Hippocampal formation (tissue), 2 donors: Measurements from ENCODE around the gene ZMAT5.

Experiments used
- DNase-seq, 2 donors: peaks; one replicate each; lab custom pipeline; 2025; lab: John Stamatoyannopoulos, UW

Gene ZMAT5, protein sequence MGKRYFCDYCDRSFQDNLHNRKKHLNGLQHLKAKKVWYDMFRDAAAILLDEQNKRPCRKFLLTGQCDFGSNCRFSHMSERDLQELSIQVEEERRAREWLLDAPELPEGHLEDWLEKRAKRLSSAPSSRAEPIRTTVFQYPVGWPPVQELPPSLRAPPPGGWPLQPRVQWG

DNA sequence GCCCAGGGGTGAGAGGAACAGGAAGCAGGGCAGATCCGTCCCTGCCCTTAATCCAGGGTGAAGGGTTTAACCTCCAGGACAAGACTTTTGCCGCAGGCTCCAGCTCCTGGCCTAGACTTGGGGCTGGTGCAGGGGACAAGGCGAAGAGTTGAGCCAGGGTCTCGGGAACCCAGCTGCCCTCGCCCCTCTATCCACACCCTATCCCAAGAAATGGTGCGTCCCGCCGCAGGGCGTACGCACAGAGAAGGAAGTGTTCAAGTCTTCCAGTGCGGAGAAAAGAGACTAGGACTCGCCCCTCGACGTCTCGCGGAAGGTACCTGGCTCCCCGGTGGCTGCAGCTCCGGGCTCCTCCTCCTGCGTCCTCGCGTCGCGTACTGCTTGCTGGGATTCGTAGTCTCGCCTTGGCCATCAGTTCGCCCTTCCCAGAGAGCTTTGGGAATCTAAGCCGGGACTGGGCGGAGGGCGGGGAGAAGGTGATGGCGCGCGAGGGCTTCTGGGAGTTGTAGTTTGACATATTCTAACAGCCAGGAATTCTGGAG is at the start of gene ZMAT5:
Gene ZMAT5, minus strand, starts transcription at position 376 of the 539 bp plus-strand sequence. CDS start 18,463 bp downstream, outside the sequence.
- DNase-seq, result peak; percentile 91 to 97

DNA sequence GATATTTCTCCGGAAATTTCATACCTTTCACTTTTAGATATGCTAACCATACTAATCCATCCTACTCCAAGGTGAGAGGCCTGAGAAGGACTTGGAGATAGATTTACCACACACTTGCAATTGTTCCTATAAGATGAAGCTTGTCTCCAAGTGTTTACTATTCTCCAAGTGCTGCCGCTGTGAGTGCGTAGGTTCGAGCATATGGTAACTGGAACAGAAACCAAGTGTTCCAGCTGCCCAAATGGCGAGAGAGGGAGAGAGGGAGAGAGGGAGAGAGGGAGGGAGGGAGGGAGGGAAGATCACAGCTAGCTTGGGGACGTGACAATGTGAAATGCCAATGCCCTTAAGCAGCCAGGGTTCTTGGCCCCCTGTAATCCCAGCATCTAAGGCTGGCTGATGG is 49.7 kb upstream of the ZMAT5 start:
- no peak for DNase-seq

DNA sequence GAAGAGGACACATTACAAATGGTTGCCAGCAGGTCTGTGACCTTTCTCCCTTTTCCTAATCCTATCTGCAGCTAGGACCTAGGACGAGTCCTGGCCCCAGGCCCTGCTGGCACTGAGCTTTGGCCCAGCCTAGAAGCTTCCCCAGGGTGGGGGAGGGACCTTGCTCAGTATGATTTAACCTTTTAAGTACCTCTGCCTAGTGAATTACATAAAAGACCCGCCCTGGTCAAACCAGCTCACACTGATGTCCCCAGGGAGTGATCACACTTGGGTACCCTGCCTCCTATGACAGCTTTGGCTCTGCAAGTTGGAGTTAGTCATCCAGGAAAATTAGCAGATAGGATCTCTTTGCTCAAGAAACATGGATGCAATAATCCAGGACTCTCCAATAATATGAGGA is 49.3 kb upstream of the ZMAT5 start:
- no peak for DNase-seq

DNA sequence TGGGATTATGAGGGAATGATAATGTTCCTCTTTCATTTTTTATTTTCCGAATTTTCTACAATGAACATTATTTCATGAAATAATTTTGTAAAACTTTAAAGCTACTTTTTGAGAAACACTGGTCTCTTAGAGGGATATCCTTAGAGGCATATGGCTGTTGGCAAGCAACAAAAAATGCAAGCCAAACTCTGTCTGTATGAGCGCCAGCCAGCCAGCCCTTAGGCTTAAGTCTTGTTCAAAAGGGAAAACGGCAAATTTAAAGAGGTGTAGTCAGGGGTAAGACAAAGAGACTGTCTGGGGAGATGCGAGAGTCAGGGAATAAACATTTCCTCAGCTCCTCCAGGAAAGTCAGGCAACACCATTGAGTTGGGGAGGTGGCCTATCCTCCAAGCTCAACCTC is 48.8 kb upstream of the ZMAT5 start:
- no peak for DNase-seq

DNA sequence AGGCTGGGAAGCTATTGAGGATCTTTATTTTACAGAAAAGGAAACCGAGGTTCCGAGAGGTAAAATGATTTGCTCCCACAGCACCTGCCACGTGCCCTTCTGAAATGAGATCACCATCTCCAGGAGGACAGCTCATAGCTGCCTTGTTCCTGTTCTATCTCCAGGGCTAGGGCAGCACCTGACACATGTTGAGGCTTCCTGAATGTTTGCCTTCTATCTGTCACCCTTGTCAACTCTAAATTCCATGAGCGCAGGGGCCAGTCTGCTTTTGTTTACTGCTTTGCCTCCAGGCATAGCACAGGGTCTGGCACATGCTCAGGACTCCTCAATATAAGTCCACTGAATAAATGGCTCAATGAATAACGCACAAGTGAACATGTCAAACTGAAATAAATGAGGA is 47.2 kb upstream of the ZMAT5 start:
- no peak for DNase-seq

DNA sequence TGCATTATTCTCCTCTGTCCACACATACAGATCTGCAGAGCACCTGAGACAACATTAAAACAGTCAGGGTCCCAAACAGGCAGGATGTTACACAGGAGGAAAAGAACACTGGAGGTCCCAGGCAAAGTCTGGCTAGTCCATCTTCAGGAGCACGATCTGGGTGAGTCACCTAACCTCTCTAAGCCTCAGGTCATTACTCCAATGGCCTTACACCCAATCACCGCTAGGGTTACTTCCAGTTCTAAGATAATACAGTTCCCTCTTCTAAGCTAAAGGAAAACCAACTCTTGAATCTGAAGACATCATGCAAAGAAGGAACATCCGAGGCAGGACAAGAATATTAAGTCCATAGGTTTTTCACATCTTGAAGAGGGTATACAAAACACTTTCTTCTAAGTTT is 46.8 kb upstream of the ZMAT5 start:
- DNase-seq, result no peak

DNA sequence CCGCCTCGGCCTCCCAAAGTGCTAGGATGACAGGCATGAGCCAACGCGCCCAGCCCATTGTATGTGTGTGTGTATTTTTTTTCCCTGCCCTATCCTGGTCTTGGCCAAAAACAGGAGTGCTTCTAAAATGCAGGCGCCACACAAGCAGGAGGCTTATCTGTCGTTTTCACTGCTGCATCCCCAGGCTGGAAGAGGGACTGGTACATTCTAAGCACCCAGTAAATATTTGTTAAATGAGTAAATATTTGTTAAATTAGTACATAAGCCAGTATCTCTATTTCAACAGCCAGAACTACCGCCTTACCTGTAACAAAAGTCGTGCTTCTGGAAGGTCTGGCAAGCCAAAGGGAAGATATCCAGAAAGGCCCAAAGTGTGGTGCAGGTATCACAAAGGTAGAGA is 46.3 kb upstream of the ZMAT5 start:
- DNase-seq, result no peak

DNA sequence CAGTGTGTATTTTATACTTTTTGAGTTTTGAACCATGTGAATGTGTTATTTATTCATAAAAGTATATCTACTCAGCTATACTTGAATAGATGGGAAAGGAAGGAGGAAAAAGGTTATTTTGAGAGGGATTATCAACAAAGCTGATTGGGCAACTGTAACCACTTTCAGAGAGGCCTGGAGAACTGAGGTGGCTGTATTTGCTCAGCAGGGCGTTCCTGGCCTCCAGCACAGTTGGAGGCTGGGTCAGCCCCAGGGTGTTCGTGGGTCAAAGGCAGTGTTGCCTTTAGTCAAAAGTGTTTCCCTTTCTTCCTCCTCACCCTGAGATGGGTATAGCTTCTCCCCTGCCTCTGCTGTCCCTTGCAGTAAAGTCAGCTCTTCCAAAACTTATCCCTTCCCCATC is 44.6 kb upstream of the ZMAT5 start:
- DNase-seq, result no peak

DNA sequence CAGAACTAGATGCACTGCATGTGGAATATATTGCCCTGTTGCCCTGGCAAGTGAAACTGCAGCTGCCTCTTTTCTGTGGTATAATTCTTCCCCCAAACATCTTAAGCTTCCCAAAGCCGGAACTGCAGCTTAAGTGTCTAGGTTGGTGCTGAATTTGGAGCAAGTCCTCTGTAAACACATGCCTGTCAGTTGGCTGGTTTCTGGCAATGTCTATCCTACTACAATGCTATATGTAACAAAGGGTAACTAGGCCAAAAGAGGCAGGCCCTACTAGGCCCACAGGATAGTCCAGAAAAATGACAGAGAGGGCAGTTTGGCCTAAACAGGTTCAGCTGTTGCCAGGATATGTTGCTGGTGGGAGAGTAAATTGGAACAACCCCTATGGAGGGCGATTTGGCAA is 43.4 kb upstream of the ZMAT5 start:
- DNase-seq, result no peak

DNA sequence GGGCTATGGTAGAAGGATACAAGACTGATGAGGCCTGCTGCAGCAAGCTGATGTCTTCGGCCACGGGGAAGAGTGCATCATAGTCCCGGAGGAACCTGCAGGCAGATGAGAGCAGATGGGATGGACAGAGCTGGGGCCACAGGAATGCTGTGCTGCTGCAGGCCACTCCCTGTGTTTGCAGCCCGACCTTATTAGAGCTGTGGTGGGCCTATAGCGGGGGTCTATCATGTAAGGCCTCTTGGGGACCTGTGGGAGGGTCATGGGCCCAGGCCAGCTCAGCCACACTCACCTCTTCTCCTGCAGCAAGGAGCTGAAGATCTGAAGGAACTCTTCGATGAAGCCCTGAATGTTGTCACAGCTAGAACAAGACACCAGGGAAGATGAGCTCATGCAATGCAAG is 39.4 kb upstream of the ZMAT5 start:
- DNase-seq, result no peak

DNA sequence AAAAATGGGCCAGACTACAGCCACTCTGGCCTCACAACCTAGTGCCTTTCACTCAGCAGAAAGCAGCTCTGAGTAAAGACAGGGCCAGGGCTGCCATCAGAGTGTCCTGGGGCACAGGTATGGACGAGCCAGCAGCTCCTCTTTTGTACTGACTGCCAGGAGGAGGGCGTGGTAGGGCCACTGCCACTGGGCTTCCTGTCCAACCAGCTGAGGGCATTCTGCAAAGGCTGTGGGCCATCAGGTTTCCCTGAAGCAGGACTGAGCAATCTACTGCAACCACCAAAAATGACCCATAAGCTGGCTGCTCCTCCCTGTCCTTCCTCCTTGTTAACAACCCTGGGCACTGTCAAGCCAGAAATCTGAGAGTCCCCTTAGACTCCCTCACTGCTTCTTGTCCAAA is 38.2 kb upstream of the ZMAT5 start:
- DNase-seq, result no peak

DNA sequence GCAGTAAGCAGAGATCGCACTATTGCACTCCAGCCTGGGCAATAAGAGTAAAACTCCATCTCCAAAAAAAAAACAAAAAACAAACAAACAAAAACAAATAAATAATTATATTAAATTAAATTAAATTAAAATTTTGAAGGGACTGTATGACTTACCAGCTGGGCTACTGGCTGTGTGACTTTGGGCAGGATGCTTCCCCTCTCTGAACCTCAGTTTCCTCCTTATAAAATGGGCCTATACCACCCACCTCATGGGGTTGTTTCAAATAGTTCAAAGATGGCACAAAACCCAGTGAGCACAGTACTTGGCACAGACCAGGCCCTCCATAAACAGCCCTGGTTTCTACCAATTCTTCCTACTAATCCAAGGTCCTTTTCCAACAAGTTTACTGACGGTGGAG is 36.4 kb upstream of the ZMAT5 start:
- no peak for DNase-seq

DNA sequence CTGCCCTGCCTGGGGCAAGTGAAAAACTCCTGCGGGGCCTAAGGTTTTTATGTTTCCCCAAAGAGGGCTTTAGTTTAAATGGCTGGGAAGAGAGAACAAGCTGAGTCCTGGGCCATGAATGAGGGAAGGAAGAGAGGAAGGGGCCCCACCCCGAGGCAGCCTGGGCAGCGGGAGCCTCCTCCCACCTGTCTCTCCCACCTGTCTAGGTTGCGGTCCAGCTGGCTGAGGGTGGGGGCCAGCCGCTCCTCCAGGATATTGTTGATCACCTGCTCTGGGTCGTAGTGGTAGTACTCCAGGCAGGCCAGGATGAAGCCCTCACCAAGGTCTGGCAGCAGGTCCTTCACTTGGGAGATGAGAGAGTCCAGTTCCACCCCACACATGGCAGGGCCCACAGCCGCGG is 35.0 kb upstream of the ZMAT5 start:
- no peak for DNase-seq

DNA sequence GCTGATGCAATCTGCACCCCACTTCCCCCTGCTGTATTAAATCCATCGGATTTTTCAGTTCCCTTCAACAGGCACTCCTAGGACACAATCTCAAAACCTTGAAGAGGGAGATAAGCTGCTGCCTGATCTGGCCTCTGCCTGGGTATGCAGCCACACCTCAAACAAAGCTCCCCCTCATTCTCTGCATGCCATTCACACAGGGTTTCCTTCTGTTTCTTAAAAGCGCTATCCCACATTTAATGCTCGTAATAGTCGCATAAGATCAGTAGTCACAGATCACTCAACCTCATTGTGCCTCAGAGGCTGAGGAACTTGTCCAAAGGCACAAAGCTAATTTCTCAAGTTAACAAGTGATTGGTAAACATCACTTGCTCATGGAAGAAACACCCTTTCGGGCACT is 34.3 kb upstream of the ZMAT5 start:
- no peak for DNase-seq

DNA sequence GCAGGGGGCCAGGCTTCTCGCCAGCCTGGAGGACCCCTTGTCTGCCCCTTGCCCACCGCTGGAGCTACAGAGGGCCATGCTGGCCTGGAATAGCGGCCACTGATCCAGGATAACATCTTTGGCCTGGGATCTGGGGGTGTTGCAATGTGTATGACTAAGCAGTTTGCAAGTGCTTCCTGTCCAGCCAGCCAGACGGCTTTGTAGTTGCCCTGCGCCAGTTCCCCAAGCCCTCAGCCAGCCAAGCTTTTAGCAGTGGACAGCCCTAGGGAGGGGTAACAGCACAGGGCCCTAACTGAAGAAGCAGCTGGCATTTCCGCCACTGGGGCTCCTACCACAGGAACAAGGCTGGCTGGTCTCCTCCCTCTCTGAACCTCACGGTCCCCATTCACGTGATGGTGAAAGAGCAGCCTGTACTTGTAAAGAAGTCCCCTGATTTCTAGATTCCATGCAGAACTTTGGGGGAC is 32.4 kb upstream of the ZMAT5 start:
- DNase-seq, result peak; percentile 63 to 69

DNA sequence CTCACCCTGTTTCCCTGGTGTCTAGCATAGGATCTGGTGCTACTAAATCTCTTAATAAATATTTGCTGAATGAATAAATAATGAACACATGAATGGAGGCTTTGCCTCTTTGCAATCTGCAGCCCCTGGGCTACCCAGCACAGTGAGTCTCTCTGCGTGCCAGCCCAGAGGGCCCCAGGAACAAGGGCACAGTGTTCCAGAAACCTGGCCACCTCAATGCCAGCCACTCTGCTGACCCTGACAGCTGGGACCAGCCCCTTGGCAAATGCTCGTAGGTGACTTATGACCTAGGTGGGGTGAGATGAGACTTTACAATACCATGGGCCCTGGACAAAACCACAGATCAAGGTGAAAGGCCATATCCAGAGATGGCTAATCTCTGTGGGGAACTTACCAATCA is 32.0 kb upstream of the ZMAT5 start:
- DNase-seq, result no peak

DNA sequence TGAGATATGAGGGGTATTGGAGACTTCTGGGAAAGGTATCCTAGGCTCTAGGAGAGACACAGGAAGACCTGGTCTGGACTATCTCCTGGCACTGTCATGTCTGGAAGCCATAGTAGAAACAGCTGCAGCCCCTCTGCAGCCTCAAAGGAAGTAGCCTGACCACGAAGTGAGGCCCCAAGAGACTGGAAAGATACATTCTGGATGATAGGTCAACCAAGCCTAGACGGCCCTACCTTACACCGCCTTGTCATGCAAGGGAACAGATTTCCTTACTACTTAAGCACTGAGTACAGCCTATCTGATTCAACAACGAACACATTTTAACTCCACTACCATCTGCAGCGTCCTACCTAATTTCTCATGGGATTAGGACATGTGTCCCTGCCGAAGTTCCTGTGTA is 31.5 kb upstream of the ZMAT5 start:
- DNase-seq, result no peak

DNA sequence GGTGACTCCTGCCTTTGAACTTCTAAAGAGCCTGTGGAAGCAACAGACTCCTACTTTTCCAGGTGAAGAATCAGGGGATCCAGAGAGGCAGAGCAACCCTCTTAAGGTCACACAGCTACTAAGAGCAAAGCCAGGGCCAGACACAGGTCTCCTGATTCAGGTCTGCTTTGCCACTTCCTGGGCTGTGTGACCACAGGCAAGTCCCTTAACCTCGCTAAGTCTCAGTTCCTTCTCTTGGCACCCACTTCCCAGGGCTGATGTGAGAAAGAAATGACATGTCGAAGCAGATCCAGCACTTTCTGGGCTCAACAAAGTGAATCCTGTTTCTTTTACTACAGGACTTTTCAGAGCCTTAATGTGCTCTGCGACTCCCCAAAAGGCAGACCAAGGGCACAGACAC is 30.5 kb upstream of the ZMAT5 start:
- DNase-seq, result no peak

DNA sequence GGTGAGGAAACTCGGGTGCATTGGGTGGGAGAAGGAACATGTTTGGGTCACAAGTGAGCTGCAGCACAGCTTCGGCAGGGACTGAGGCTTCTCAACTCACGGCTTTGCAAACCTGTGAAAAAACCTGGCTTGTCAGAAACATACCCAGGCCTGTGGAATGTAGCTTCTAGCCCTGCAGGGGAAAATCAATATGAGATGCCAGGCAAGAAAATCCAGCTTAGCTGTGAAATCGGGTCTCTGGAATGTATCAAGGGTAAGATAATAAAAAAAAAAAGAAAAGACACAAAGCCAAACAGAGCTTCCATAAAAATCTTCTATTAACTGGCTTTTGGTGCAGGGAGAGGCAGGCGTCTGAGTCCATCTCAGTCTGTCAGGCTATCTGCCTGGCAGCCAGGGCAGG is 28.9 kb upstream of the ZMAT5 start:
- DNase-seq, result no peak

DNA sequence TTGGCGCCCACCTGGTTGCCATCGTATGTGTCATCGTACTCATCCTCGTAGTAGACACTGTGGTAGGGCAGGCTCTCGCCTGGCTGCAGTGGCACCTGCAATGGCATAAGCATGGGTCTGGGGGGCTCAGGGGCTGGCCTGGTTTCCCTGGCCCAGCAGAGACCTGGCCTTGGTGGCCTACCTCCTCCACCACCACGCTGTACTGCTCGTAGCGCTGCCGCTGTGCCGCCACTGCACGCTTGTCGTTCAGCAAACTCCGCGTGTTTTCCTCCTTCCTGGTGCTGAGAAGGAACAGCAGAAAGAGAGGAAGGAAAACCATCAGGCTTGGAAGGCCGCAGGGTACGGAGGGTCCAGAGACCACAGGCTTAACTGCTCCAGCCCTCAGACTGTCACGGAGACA is 26.6 kb upstream of the ZMAT5 start:
- no peak for DNase-seq

DNA sequence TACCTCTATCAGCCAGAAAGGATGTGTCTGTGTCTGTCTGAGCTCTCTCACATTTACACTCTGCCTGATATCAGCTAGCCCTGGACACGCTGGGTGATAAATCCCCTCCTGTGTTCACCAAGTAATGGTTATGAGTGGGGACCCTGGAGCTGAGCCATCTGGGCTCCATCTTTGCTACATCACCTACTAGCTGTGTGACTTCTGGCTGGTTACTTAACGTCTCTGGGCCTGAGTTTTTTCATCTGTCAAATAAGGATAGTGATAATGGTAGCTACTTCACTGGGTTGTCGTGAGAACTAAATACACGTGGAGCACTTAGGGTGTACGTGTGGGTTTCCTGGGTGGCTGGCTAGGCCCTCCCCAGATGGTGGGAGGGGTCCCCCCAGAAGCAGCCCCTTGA is 23.3 kb upstream of the ZMAT5 start:
- no peak for DNase-seq

DNA sequence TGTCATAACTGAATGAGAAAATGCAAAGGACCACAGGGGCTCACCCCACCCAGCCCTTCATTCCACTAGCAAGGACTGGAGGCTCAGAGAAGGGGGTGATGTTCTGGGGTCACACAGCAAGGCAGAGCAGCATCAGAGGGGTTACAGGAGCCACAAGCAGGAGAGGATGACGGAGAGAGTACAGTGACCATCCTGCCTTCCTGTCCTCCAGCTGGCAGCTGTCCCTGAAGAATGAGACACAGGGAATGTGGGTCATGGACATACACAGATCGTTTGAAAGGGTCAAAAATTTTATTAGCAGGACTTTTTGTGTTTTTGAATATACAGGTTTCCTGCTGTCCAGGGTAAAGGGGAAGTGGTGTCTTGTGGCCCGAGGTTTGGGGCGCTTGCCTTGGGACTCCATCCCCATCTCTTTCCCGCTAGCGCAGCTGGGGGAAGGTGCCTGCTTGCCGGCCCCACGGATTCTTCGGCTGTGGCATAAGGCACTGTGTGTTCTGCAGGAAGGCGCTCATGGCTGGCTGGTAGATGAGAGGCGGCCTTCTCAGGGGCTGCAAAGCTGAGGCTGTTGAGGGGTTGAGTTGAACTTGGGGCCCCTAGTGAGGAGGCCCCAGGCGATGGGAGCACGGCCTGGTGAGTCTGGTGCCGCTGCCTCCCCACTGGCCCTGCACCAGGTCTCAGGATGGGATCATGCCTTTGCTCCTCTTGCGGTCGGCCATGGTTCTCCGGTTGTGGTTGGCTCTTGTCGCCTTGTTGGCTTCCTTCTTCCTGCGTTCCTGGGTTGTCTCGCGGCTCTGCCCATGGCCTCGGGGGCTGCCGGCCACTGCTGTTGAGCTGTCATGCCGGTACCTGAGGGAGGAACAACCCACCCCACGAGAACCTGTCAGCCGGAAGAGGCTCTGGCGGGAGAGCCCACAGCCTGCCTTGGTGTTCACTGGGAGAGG is 21.8 kb upstream of the ZMAT5 start:
- no peak for DNase-seq

DNA sequence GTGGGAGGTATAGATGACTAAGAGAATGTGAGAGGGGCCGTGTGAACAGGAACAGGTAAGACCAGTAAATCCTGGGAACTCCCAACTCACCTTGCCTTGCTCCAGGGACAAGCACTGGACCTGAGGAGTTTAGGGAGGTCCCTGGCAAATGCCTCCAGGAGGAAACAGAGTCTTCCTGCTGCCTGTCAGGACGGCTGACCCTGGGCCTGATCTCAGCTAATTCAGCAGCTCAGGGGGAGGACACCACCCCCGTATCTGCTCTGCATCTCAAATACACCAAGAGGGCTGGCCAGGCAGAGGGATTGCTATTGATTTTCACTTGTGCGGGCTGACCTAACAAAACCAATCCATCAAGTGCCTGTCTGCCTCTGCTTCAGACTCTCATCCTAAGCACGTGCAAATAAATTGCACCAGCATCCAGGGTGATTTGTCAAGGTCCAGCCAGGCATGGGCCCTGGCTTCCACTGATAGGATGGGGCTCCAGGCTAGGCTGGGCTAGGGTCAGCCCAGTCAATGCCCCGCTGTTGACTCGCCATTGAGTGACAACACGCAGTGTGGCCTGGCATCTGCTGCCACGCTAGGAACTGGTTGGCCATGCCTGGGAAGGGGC is 20.7 kb upstream of the ZMAT5 start:
- no peak for DNase-seq
